ENCODE results near the gene ARL17B.
"Not testable (repeated sequence)": the region's sequence is repeated elsewhere in the genome, so short reads cannot be mapped to it uniquely, and the experiment has no call there.

GRCh38 chr17:46407155-46407554 lies 45.6 kb upstream of the ARL17B start:
- not testable (repeated sequence) for TF ChIP-seq CTCF (IDR thresholded peaks at IDR 0.05; ENCODE audit: control extremely low read depth in 1 of 3, insufficient read depth in 1 of 3, low read depth in 1 of 3, low read length in 3 of 3); BRCA1 (IDR thresholded peaks at IDR 0.05; ENCODE audit: low read depth, low read length); RXRA (IDR thresholded peaks at IDR 0.05; ENCODE audit: insufficient read depth, low read depth, low read length); EZH2 (IDR thresholded peaks at IDR 0.05; ENCODE audit: low read depth, low read length, severe bottlenecking); CBX8 (IDR thresholded peaks at IDR 0.05; ENCODE audit: borderline replicate concordance, low read depth, low read length); CHD2 (IDR thresholded peaks at IDR 0.05; ENCODE audit: low read length)
